ENCODE measurements around the gene RBP7.

DNA sequence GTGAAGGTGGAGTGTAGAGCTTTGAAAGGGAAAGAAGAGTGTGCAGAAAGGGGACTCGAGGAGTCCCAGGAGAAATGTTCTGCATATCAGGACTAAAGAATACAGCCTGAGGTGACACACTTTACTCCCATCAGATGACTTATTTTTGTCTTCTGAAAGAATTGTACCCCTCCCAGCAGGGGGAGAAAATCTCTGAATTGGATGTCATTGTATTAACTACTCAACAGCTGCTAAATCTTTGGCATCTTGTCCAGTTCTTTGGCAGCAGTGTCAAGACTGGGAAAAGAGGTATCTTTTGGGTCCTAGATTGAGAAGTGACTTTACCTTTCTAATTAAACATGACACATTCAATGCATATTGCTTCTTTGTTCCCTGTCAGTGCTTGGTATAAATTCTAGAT is 54.6 kb downstream of the RBP7 start:
- TF ChIP-seq EP300 (IDR thresholded peaks at IDR 0.05) (no peak), POLR2AphosphoS5 (IDR thresholded peaks at IDR 0.05) (no peak)
